ENCODE results near the gene MGST1. TPM values are rescaled to one million over a fixed set of nuclear protein-coding genes. Genes with fewer than 3 reads are reported as not detected.

Gene MGST1
- 1.2 and 1.4 TPM in 2 replicates for total RNA-seq

GRCh38 chr12:16347391-16348298 lies at the start of gene MGST1:
Gene MGST1, plus strand, starts transcription at chr12:16347645. Its CDS starts 6,608 bp downstream, at chr12:16354253.
- intact Hi-C loops (cut with micrococcal nuclease) = no loop called here

GRCh38 chr12:16299403-16299802 lies 48.0 kb upstream of the MGST1 start:
- intact Hi-C loops (cut with micrococcal nuclease) = no loop called here

GRCh38 chr12:16300122-16300521 lies 47.3 kb upstream of the MGST1 start:
- intact Hi-C loops (cut with micrococcal nuclease) = loop anchor here (5.0 kb wide), 1 partner anchor 637 kb away; no protein-coding TSS in a partner anchor

- intact Hi-C loops (cut with micrococcal nuclease) = loop anchor here (5.0 kb wide), 1 partner anchor 637 kb away; no protein-coding TSS in a partner anchor
Observed at GRCh38 chr12:16300736-16301135, 46.7 kb upstream of the MGST1 start.

- intact Hi-C loops (cut with micrococcal nuclease) = loop anchor here (5.0 kb wide), 1 partner anchor 633 kb away; no protein-coding TSS in a partner anchor
Observed at GRCh38 chr12:16303939-16304338, 43.5 kb upstream of the MGST1 start.

GRCh38 chr12:16307856-16308475 lies 39.5 kb upstream of the MGST1 start:
- intact Hi-C loops (cut with micrococcal nuclease) = no loop called here

- intact Hi-C loops (cut with micrococcal nuclease) = no loop called here
Observed at GRCh38 chr12:16310934-16311333, 36.5 kb upstream of the MGST1 start.

- intact Hi-C loops (cut with micrococcal nuclease) = no loop called here
Observed at GRCh38 chr12:16323010-16323409, 24.4 kb upstream of the MGST1 start.

- intact Hi-C loops (cut with micrococcal nuclease) = no loop called here
Observed at GRCh38 chr12:16323638-16324037, 23.8 kb upstream of the MGST1 start.

GRCh38 chr12:16324272-16324671 lies 23.2 kb upstream of the MGST1 start:
- intact Hi-C loops (cut with micrococcal nuclease) = no loop called here

GRCh38 chr12:16324772-16325171 lies 22.7 kb upstream of the MGST1 start:
- intact Hi-C loops (cut with micrococcal nuclease) = no loop called here

GRCh38 chr12:16325426-16325825 lies 22.0 kb upstream of the MGST1 start:
- intact Hi-C loops (cut with micrococcal nuclease) = no loop called here

- intact Hi-C loops (cut with micrococcal nuclease) = no loop called here
Observed at GRCh38 chr12:16327963-16328362, 19.5 kb upstream of the MGST1 start.

GRCh38 chr12:16329594-16329993 lies 17.9 kb upstream of the MGST1 start:
- intact Hi-C loops (cut with micrococcal nuclease) = no loop called here

GRCh38 chr12:16330560-16330959 lies 16.9 kb upstream of the MGST1 start:
- intact Hi-C loops (cut with micrococcal nuclease) = no loop called here

GRCh38 chr12:16331998-16332397 lies 15.4 kb upstream of the MGST1 start:
- intact Hi-C loops (cut with micrococcal nuclease) = no loop called here

- intact Hi-C loops (cut with micrococcal nuclease) = no loop called here
Observed at GRCh38 chr12:16335838-16336237, 11.6 kb upstream of the MGST1 start.

- intact Hi-C loops (cut with micrococcal nuclease) = no loop called here
Observed at GRCh38 chr12:16344269-16344668, 3.2 kb upstream of the MGST1 start.

- intact Hi-C loops (cut with micrococcal nuclease) = no loop called here
Observed at GRCh38 chr12:16345105-16345504, 2.3 kb upstream of the MGST1 start.

- intact Hi-C loops (cut with micrococcal nuclease) = no loop called here
Observed at GRCh38 chr12:16346958-16347357, 487 bp upstream of the MGST1 start.

GRCh38 chr12:16348435-16349130 lies 1.1 kb downstream of the MGST1 start:
- intact Hi-C loops (cut with micrococcal nuclease) = no loop called here

- intact Hi-C loops (cut with micrococcal nuclease) = no loop called here
Observed at GRCh38 chr12:16349131-16349460, 1.7 kb downstream of the MGST1 start.

Data from T-helper 2 cell treated with Interferon-gamma antibody and Interleukin-4, amounts not matched to agents 100 ng/mL and 5 ng/mL, for 36 hours (primary cell).